GM12878 (cell line): ENCODE data around the gene RAD51AP1. TPM values are rescaled to one million over a fixed set of nuclear protein-coding genes. Genes with fewer than 3 reads are reported as not detected.

Experiments
- BMI1 ChIP-seq: fragments of 450-650 bp; IDR thresholded peaks from 2 replicates; pipeline ENCODE4 v1.6.1; 2016; ENCODE audit warnings: mild to moderate bottlenecking, moderate library complexity, borderline replicate concordance
- CBFB ChIP-seq: IDR thresholded peaks from 2 replicates; pipeline ENCODE4 v1.6.1; 2016; ENCODE audit warnings: antibody characterized with exemption, low read depth
- CBX3 ChIP-seq: fragments of 200-600 bp; sonication (generic); IDR thresholded peaks from 2 replicates; pipeline ENCODE4 v1.6.1; 2016; ENCODE audit warnings: low read depth, borderline replicate concordance
- CREM ChIP-seq: IDR thresholded peaks from 2 replicates; pipeline ENCODE4 v1.6.1; 2014; ENCODE audit warnings: antibody characterized with exemption, low read depth
- EED ChIP-seq: sonication (generic); IDR thresholded peaks from 2 replicates; pipeline ENCODE4 v1.6.1; 2016; ENCODE audit warnings: antibody characterized with exemption, low read depth
- ESRRA ChIP-seq: IDR thresholded peaks from 2 replicates; pipeline ENCODE4 v1.6.1; 2012; ENCODE audit warnings: mild to moderate bottlenecking, low read length, improper control_type of control experiment
- HDGF ChIP-seq: fragments of 450-650 bp; IDR thresholded peaks from 2 replicates; pipeline ENCODE4 v1.6.1; 2016; ENCODE audit warnings: antibody characterized with exemption
- HSF1 ChIP-seq: fragments of 150-350 bp; IDR thresholded peaks from 2 replicates; pipeline ENCODE4 v1.6.1; 2014; ENCODE audit warnings: mild to moderate bottlenecking, low read depth, low read length
- IRF5 ChIP-seq: fragments of 450-650 bp; IDR thresholded peaks from 2 replicates; pipeline ENCODE4 v1.6.1; 2017; ENCODE audit warnings: borderline replicate concordance
- JUNB ChIP-seq: IDR thresholded peaks from 2 replicates; pipeline ENCODE4 v1.6.1; 2016; ENCODE audit warnings: antibody characterized with exemption, mild to moderate bottlenecking
- JUND ChIP-seq: IDR thresholded peaks from 2 replicates; pipeline ENCODE4 v1.6.1; 2012; ENCODE audit warnings: low read depth, mild to moderate bottlenecking, low read length, improper control_type of control experiment, moderate library complexity
- KAT2A ChIP-seq: conservative IDR thresholded peaks from 2 replicates; pipeline ENCODE4 v1.6.1; 2011; ENCODE audit warnings: low read depth, low read length; ENCODE audit not compliant: control insufficient read depth
- MEF2B ChIP-seq: fragments of 450-650 bp; IDR thresholded peaks from 2 replicates; pipeline ENCODE4 v1.6.1; 2018; ENCODE audit warnings: mild to moderate bottlenecking, moderate library complexity; ENCODE audit not compliant: partially characterized antibody, poor library complexity, severe bottlenecking
- MYC ChIP-seq: IDR thresholded peaks from 2 replicates; pipeline ENCODE4 v1.6.1; 2011; ENCODE audit warnings: mild to moderate bottlenecking, low read length, moderate library complexity, inconsistent platforms; ENCODE audit not compliant: insufficient read depth, insufficient replicate concordance, insufficient read length, severe bottlenecking
- NFIC ChIP-seq: IDR thresholded peaks from 2 replicates; pipeline ENCODE4 v1.6.1; 2012; ENCODE audit warnings: low read depth, mild to moderate bottlenecking, inconsistent platforms, low read length, moderate library complexity
- NFYB ChIP-seq: IDR thresholded peaks from 2 replicates; pipeline ENCODE4 v1.6.1; 2011; ENCODE audit warnings: low read depth, mild to moderate bottlenecking, low read length, improper control_type of control experiment, moderate library complexity; ENCODE audit not compliant: insufficient read depth
- RUNX3 ChIP-seq: IDR thresholded peaks from 2 replicates; pipeline ENCODE4 v1.6.1; 2012; ENCODE audit warnings: low read length, inconsistent platforms
- SIX5 ChIP-seq: IDR thresholded peaks from 2 replicates; pipeline ENCODE4 v1.6.1; 2011; ENCODE audit warnings: mild to moderate bottlenecking, low read depth, low read length, moderate library complexity; ENCODE audit not compliant: severe bottlenecking
- SPI1 ChIP-seq: IDR thresholded peaks from 2 replicates; pipeline ENCODE4 v1.6.1; 2011; ENCODE audit warnings: low read depth, mild to moderate bottlenecking, low read length, moderate library complexity, borderline replicate concordance; ENCODE audit not compliant: insufficient read depth
- SUPT20H ChIP-seq: IDR thresholded peaks from 2 replicates; pipeline ENCODE4 v1.6.1; 2011; ENCODE audit warnings: low read depth, mild to moderate bottlenecking, low read length, moderate library complexity, borderline replicate concordance; ENCODE audit not compliant: control insufficient read depth
- SUZ12 ChIP-seq: fragments of 200-600 bp; sonication (generic); IDR thresholded peaks from one replicate; pipeline ENCODE4 v1.6.1; 2018; ENCODE audit warnings: antibody characterized with exemption, mild to moderate bottlenecking; ENCODE audit not compliant: unreplicated experiment
- TCF12 ChIP-seq: IDR thresholded peaks from 2 replicates; pipeline ENCODE4 v1.6.1; 2011; ENCODE audit warnings: low read depth, mild to moderate bottlenecking, low read length
- TCF7 ChIP-seq: IDR thresholded peaks from 2 replicates; pipeline ENCODE4 v1.6.1; 2014; ENCODE audit warnings: antibody characterized with exemption, borderline replicate concordance
- ZNF592 ChIP-seq: fragments of 450-650 bp; IDR thresholded peaks from 2 replicates; pipeline ENCODE4 v1.6.1; 2017; ENCODE audit warnings: mild to moderate bottlenecking, moderate library complexity
- polyA plus RNA-seq, 11 experiments: library from polyadenylated mRNA; depleted of rRNA in 4 of 11; unstranded in 6 of 11; stranded (reverse) in 5 of 11; fragments of >200 nt; fragmentation: Nextera tagmentation in 4 of 11; fragmentation: Illumina TruSeq in 1 of 11; extraction: Ambion mirVana in 4 of 11; extraction: Trizol in 1 of 11; gene quantifications; 1 replicate in 1 of 11; 2 replicates in 10 of 11; pipeline versions ENCODE4 v1.2.1 to v1.2.3, GENCODE V29; 2011 to 2016; ENCODE audit warnings: inconsistent platforms in 2 of 11, missing spikeins in 2 of 11, low read depth in 1 of 11
- total RNA-seq, 4 experiments: library from RNA; depleted of rRNA in 3 of 4; stranded (reverse); fragments of >200 nt in 3 of 4; fragmentation: Illumina TruSeq in 1 of 4; extraction: Trizol in 1 of 4; gene quantifications; 2 replicates each; pipeline versions ENCODE4 v1.2.1 to v1.2.3, GENCODE V29; 2013 to 2021

The RAD51AP1 gene
- total and polyA plus RNA-seq, 10 of the 15 experiments (the other 5 are each of a cell fraction or from before 2014, with no cell fraction given), result 22.3 to 86.0 (median 50.9) TPM

GRCh38 chr12:4506870-4507269 lies 31.8 kb upstream of the RAD51AP1 start (continued):
- no peak for TF ChIP-seq ZNF592
- TF ChIP-seq TCF12, result 0 out of 2 replicates have a peak, but pooled peaks have one; percentile 39
- TF ChIP-seq JUNB, result peak; percentile 96
- TF ChIP-seq HSF1, result no peak
- peak; percentile 87 for TF ChIP-seq CBFB
- peak; percentile 100 for TF ChIP-seq RUNX3
- TF ChIP-seq BMI1, result no peak
- peak; percentile 91 for TF ChIP-seq CREM
- TF ChIP-seq NFYB, result no peak
- no peak for TF ChIP-seq JUND
- TF ChIP-seq IRF5, result no peak
- TF ChIP-seq EED, result peak; percentile 57; the same call in 1 of the 2 replicates
- no peak for TF ChIP-seq HDGF
- no peak for TF ChIP-seq SIX5
- no peak for TF ChIP-seq ESRRA
- TF ChIP-seq CBX3, result no peak
- no peak for TF ChIP-seq SPI1
- TF ChIP-seq MEF2B, result no peak
- TF ChIP-seq MYC, result no peak
- no peak for TF ChIP-seq KAT2A
- no peak for TF ChIP-seq SUPT20H
- peak; percentile 52 for TF ChIP-seq TCF7
- peak; percentile 97 for TF ChIP-seq NFIC
- TF ChIP-seq SUZ12, result no peak
